HG03064 (cell line): Measurements from ENCODE around the gene BUD31.
"Not testable (repeated sequence)": the region's sequence is repeated elsewhere in the genome, so short reads cannot be mapped to it uniquely, and the experiment has no call there.

Experiments
- ATAC-seq: cut with Tn5 transposase; IDR thresholded peaks from one replicate; pipeline ENCODE4 v1.9.1; 2021; ENCODE audit warnings: low read depth; ENCODE audit not compliant: unreplicated experiment

Gene BUD31

GRCh38 chr7:99428972-99429566 lies 20.3 kb downstream of the BUD31 start:
- no peak for ATAC-seq

GRCh38 chr7:99429756-99430155 lies 21.0 kb downstream of the BUD31 start:
- no peak for ATAC-seq

GRCh38 chr7:99431756-99432540 lies 23.2 kb downstream of the BUD31 start:
- not testable (repeated sequence) for ATAC-seq

GRCh38 chr7:99433158-99433557 lies 24.4 kb downstream of the BUD31 start:
- no peak for ATAC-seq

- ATAC-seq: peak; percentile 7
These were observed 29.3 kb downstream of the BUD31 start for GRCh38 chr7:99437946-99438572.

GRCh38 chr7:99438573-99439480 lies 30.1 kb downstream of the BUD31 start, which contains the start of the genes CPSF4 and PTCD1:
CPSF4 (plus strand) TSS chr7:99438943; CDS start chr7:99439083, 140 bp downstream.
PTCD1 (minus strand) TSS chr7:99438798; CDS start chr7:99435242, 3,556 bp downstream.
- peak; percentile 77 for ATAC-seq

GRCh38 chr7:99440195-99440594 lies 31.4 kb downstream of the BUD31 start:
- ATAC-seq: no peak

- no peak for ATAC-seq
These were observed 37.3 kb downstream of the BUD31 start for GRCh38 chr7:99446096-99446495.

- no peak for ATAC-seq
These were observed 39.2 kb downstream of the BUD31 start for GRCh38 chr7:99447943-99448342.

- ATAC-seq: no peak
These were observed 40.1 kb downstream of the BUD31 start for GRCh38 chr7:99448855-99449254.

- no peak for ATAC-seq
These were observed 40.6 kb downstream of the BUD31 start for GRCh38 chr7:99449326-99449725.

GRCh38 chr7:99451936-99452335 lies 43.2 kb downstream of the BUD31 start:
- ATAC-seq: no peak

GRCh38 chr7:99452541-99452940 lies 43.8 kb downstream of the BUD31 start:
- no peak for ATAC-seq

- no peak for ATAC-seq
These were observed 44.3 kb downstream of the BUD31 start for GRCh38 chr7:99453105-99453504.

- ATAC-seq: no peak
These were observed 47.1 kb downstream of the BUD31 start for GRCh38 chr7:99455874-99456273.

- no peak for ATAC-seq
These were observed 47.5 kb downstream of the BUD31 start for GRCh38 chr7:99456288-99456687.

- ATAC-seq: no peak
These were observed 48.4 kb downstream of the BUD31 start for GRCh38 chr7:99457050-99457649.

- ATAC-seq: no peak
These were observed 49.1 kb downstream of the BUD31 start for GRCh38 chr7:99457650-99458493.

GRCh38 chr7:99459087-99459486 lies 50.3 kb downstream of the BUD31 start:
- ATAC-seq: no peak
